ENCODE data around the gene GPR4. TPM values are rescaled to one million over a fixed set of nuclear protein-coding genes. Genes with fewer than 3 reads are reported as not detected.

Gene GPR4
- total RNA-seq = not detected

- Mint-ChIP-seq H3K4me1 (peaks cover 32% of the 10 kb centered on the region), H3K27ac (no peak within 1 kb of the TSS), H3K4me3 (no peak within 1 kb of the TSS), H3K36me3 (ENCODE audit: low read depth) (peaks cover 2% of the 10 kb centered on the region), H3K27me3 (peaks cover 59% of the 10 kb centered on the region), H3K9me3 (ENCODE audit: low read depth) (no peaks in the 10 kb centered on the region)
- no peak for DNase-seq
- ATAC-seq = peak; percentile 30
- CTCF ChIA-PET = interaction anchor here (1.0 kb wide), 1 partner anchor 12 kb away, joined by 6 read pairs; no protein-coding TSS in a partner anchor
- POLR2A ChIA-PET = no interaction called here
- intact Hi-C loops (cut with DNase I, micrococcal nuclease) = no loop called here
These were observed at the start of gene GPR4 for GRCh38 chr19:45601524-45602374. Gene GPR4 (minus strand): TSS chr19:45602212. CDS start chr19:45591866, 10,346 bp downstream.

GRCh38 chr19:45650722-45651121 lies 48.7 kb upstream of the GPR4 start:
- ATAC-seq = no peak
- peaks cover 8% of the 10 kb centered on the region for H3K4me1 Mint-ChIP-seq
- intact Hi-C loops (cut with DNase I, micrococcal nuclease) = no loop called here
- ChIA-PET POLR2A (interaction anchor here (0.6 kb wide), 1 partner anchor 1513 kb away, joined by 4 read pairs; no protein-coding TSS in a partner anchor), CTCF (interaction anchor here (0.6 to 1.0 kb wide), 4 partner anchors 42 to 312 kb away, joined by 3 to 4 read pairs (median 3); no protein-coding TSS in a partner anchor)
- H3K9me3 Mint-ChIP-seq (ENCODE audit: low read depth) = no peaks in the 10 kb centered on the region
- no peaks in the 10 kb centered on the region for H3K27me3 Mint-ChIP-seq
- no peaks in the 10 kb centered on the region for H3K36me3 Mint-ChIP-seq (ENCODE audit: low read depth)
- H3K27ac Mint-ChIP-seq = no peak overlapping the region
- no peak for DNase-seq
- no peak overlapping the region for H3K4me3 Mint-ChIP-seq

GRCh38 chr19:45646345-45646698 lies 44.3 kb upstream of the GPR4 start:
- Mint-ChIP-seq H3K27ac (peak overlapping the region; percentile 76), H3K4me3 (peak overlapping the region; percentile 73), H3K36me3 (ENCODE audit: low read depth) (peaks cover 3% of the 10 kb centered on the region), H3K27me3 (no peaks in the 10 kb centered on the region), H3K9me3 (ENCODE audit: low read depth) (no peaks in the 10 kb centered on the region), H3K4me1 (peaks cover 33% of the 10 kb centered on the region)
- CTCF ChIA-PET = interaction anchor here (0.5 to 1.2 kb wide), 10 partner anchors 35 to 468 kb away, joined by 3 to 9 read pairs (median 4); partner anchors contain the start of genes BLOC1S3, OPA3 and QPCTL
- ATAC-seq (no peak), DNase-seq (no peak)
- intact Hi-C loops (cut with DNase I, micrococcal nuclease) = loop anchor here in 1 of 2 experiments (10.0 kb wide), 1 partner anchor 242 kb away; the partner anchor contains the start of genes POLR1G and PPP1R13L
- POLR2A ChIA-PET = interaction anchor here (0.6 to 0.9 kb wide), 2 partner anchors 59 to 139 kb away, joined by 3 to 14 read pairs; partner anchors contain the start of gene VASP

GRCh38 chr19:45645631-45646344 lies 43.8 kb upstream of the GPR4 start:
- no peaks in the 10 kb centered on the region for H3K27me3 Mint-ChIP-seq
- H3K4me3 Mint-ChIP-seq = peak overlapping the region; percentile 73
- H3K36me3 Mint-ChIP-seq (ENCODE audit: low read depth) = peaks cover 8% of the 10 kb centered on the region
- peak overlapping the region; percentile 76 for H3K27ac Mint-ChIP-seq
- H3K9me3 Mint-ChIP-seq (ENCODE audit: low read depth) = no peaks in the 10 kb centered on the region
- POLR2A ChIA-PET = interaction anchor here (0.6 to 0.9 kb wide), 3 partner anchors 60 to 138 kb away, joined by 3 to 14 read pairs (median 4); partner anchors contain the start of gene VASP
- peaks cover 39% of the 10 kb centered on the region for H3K4me1 Mint-ChIP-seq
- DNase-seq = peak; percentile 90
- CTCF ChIA-PET = interaction anchor here (0.5 to 1.2 kb wide), 11 partner anchors 29 to 467 kb away, joined by 3 to 9 read pairs (median 4); partner anchors contain the start of genes BLOC1S3, OPA3 and QPCTL
- peak; percentile 49 for ATAC-seq
- intact Hi-C loops (cut with DNase I, micrococcal nuclease) = loop anchor here in 1 of 2 experiments (10.0 kb wide), 1 partner anchor 241 kb away; the partner anchor contains the start of genes POLR1G and PPP1R13L

GRCh38 chr19:45645068-45645630 lies 43.1 kb upstream of the GPR4 start:
- intact Hi-C loops (cut with DNase I, micrococcal nuclease) = loop anchor here in 1 of 2 experiments (10.0 kb wide), 1 partner anchor 240 kb away; the partner anchor contains the start of genes POLR1G and PPP1R13L
- peaks cover 12% of the 10 kb centered on the region for H3K36me3 Mint-ChIP-seq (ENCODE audit: low read depth)
- no peaks in the 10 kb centered on the region for H3K27me3 Mint-ChIP-seq
- ATAC-seq (no peak), DNase-seq (no peak)
- ChIA-PET CTCF (interaction anchor here (0.9 to 1.2 kb wide), 8 partner anchors 28 to 206 kb away, joined by 3 to 9 read pairs (median 5); partner anchors contain the start of genes OPA3 and QPCTL), POLR2A (interaction anchor here (0.7 to 0.9 kb wide), 2 partner anchors 72 to 283 kb away, joined by 3 to 4 read pairs; no protein-coding TSS in a partner anchor)
- H3K9me3 Mint-ChIP-seq (ENCODE audit: low read depth) = no peaks in the 10 kb centered on the region
- H3K4me1 Mint-ChIP-seq = peaks cover 44% of the 10 kb centered on the region
- peak overlapping the region; percentile 73 for H3K4me3 Mint-ChIP-seq
- no peak overlapping the region for H3K27ac Mint-ChIP-seq

GRCh38 chr19:45643927-45644771 lies 42.1 kb upstream of the GPR4 start:
- Mint-ChIP-seq H3K4me3 (peak overlapping the region; percentile 94), H3K9me3 (ENCODE audit: low read depth) (no peaks in the 10 kb centered on the region), H3K4me1 (peaks cover 51% of the 10 kb centered on the region), H3K36me3 (ENCODE audit: low read depth) (peaks cover 15% of the 10 kb centered on the region), H3K27ac (peak overlapping the region; percentile 93), H3K27me3 (no peaks in the 10 kb centered on the region)
- ATAC-seq = no peak
- POLR2A ChIA-PET = interaction anchor here (1.0 to 1.4 kb wide), 2 partner anchors 30 to 205 kb away, joined by 3 to 10 read pairs; no protein-coding TSS in a partner anchor
- intact Hi-C loops (cut with DNase I, micrococcal nuclease) = loop anchor here (1.0 to 10.0 kb wide), 18 partner anchors 23 to 1468 kb away; partner anchors contain the start of genes POLR1G (in 2 of the 2), BLOC1S3 (in 1 of the 2), PPP1R13L (in 1 of the 2) and QPCTL (in 1 of the 2)
- CTCF ChIA-PET = interaction anchor here (0.9 to 2.8 kb wide), 6 partner anchors 13 to 115 kb away, joined by 3 to 9 read pairs (median 3); no protein-coding TSS in a partner anchor
- DNase-seq = no peak

DNA sequence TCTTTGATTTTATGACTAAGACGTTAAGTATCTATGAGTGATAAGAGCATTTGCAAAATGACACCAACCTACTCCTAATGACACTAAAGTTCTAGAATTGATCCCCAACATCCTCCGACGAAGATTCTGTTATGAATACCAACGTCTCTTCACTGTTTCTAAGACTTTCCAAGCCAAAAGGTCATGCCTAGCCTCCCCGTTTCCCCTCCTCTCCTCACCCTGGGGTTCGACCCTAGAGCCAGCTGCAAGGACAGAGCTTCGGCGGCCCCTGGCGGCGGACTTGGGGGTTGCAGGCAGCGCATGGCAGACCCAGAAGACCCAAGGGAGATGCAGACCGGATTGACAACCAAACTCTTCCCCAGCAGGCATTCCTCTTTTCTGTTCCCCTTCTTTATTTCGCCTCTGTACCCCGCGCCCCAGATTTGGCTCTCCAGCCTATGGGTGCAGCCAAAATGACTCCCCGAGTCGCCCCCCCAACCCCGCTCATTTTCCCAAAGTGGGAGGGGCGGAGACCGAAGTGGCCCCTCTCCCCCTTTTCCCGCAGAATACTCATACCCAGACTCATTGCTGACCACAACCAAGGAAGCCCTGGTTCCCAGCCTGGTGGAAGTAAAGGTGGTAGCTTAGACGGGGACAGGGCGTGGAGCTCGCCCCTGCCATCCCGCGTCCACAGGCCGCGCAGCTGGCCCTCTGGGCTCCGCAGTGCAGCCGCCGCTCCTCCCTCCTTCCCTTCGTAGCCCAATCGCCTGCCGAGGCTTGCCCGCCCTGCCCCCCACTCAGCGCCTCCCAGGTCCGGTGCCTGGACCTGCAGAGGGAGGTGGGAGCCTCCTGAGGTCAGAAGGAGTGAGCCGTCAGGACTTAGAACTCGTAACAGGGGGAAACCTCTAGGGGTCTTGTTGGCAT lies 41.3 kb upstream of the GPR4 start:
- H3K36me3 Mint-ChIP-seq (ENCODE audit: low read depth) = peaks cover 23% of the 10 kb centered on the region
- H3K27me3 Mint-ChIP-seq = no peaks in the 10 kb centered on the region
- ATAC-seq (peak; percentile 54), DNase-seq (peak; percentile 97)
- ChIA-PET POLR2A (interaction anchor here (0.8 to 2.9 kb wide), 6 partner anchors 12 to 1070 kb away, joined by 3 to 17 read pairs (median 10); partner anchors contain the start of gene QPCTL), CTCF (interaction anchor here (0.6 to 3.1 kb wide), 16 partner anchors 10 to 230 kb away, joined by 3 to 24 read pairs (median 4); partner anchors contain the start of genes OPA3, QPCTL and SNRPD2)
- H3K4me1 Mint-ChIP-seq = peaks cover 57% of the 10 kb centered on the region
- peak overlapping the region; percentile 94 for H3K4me3 Mint-ChIP-seq
- H3K27ac Mint-ChIP-seq = peak overlapping the region; percentile 93
- H3K9me3 Mint-ChIP-seq (ENCODE audit: low read depth) = no peaks in the 10 kb centered on the region
- intact Hi-C loops (cut with DNase I, micrococcal nuclease) = loop anchor here (1.0 to 10.0 kb wide), 18 partner anchors 24 to 1469 kb away; partner anchors contain the start of genes POLR1G (in 2 of the 2), BLOC1S3 (in 1 of the 2), PPP1R13L (in 1 of the 2) and QPCTL (in 1 of the 2)

DNA sequence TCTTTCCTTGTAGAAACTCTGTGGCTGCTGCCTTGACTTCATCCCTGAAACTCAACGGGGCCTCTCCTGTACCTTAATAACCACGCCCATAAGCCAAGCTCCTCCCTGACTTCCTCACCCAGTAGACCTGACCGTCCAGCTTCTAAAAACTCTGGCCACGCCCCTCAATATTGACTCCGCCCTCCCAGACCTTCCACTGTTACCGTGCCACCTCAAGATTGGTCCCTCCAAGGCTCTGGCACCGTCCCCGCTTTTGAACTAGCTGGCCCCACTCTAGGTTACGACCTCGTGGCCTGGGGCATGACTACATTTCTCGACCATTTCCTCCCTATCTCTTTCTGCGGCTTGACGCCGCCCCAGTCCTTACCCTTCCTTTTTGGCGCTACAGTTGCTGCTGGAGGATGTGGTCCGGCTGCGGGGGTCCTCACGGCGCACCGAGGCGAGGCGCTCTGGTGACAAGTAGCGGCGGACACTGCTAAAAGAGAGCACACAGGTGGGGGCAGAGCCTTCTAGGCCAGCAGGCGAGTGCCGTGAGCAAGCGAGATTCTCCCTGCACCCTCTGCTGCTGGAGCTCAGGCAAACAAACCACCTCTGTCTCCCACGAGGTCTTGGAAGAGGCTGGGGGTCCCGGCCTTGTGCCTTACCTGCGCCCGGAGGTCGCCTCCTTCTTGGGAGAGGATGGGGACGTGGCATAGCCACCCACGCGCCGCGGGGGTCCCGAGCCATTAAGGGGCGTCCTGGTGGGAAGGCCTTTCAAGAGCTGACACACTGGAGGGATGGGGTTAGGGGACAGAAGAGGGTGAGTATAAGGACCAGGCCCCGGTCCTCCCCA lies 39.5 kb upstream of the GPR4 start:
- DNase-seq = peak; percentile 93
- H3K4me3 Mint-ChIP-seq = peak overlapping the region; percentile 94
- no peaks in the 10 kb centered on the region for H3K27me3 Mint-ChIP-seq
- no peaks in the 10 kb centered on the region for H3K9me3 Mint-ChIP-seq (ENCODE audit: low read depth)
- peak; percentile 28 for ATAC-seq
- H3K27ac Mint-ChIP-seq = peak overlapping the region; percentile 100
- POLR2A ChIA-PET = interaction anchor here (0.5 to 2.9 kb wide), 12 partner anchors 11 to 463 kb away, joined by 3 to 17 read pairs (median 4); partner anchors contain the start of genes QPCTL and TRAPPC6A
- CTCF ChIA-PET = interaction anchor here (0.6 to 3.1 kb wide), 27 partner anchors 8 to 566 kb away, joined by 3 to 24 read pairs (median 4); partner anchors contain the start of genes FOSB, OPA3, QPCTL and SNRPD2
- peaks cover 55% of the 10 kb centered on the region for H3K4me1 Mint-ChIP-seq
- H3K36me3 Mint-ChIP-seq (ENCODE audit: low read depth) = peaks cover 31% of the 10 kb centered on the region
- intact Hi-C loops (cut with DNase I, micrococcal nuclease) = loop anchor here (1.0 to 10.0 kb wide), 12 partner anchors 9 to 1471 kb away; partner anchors contain the start of genes OPA3 (in 2 of the 2), POLR1G (in 1 of the 2), PPP1R13L (in 1 of the 2) and QPCTL (in 1 of the 2)

Data from activated CD4-positive, alpha-beta T cell treated with anti-CD3 and anti-CD28 coated beads for 36 hours (primary cell).